ENCODE results near the gene MYH13.

DNA sequence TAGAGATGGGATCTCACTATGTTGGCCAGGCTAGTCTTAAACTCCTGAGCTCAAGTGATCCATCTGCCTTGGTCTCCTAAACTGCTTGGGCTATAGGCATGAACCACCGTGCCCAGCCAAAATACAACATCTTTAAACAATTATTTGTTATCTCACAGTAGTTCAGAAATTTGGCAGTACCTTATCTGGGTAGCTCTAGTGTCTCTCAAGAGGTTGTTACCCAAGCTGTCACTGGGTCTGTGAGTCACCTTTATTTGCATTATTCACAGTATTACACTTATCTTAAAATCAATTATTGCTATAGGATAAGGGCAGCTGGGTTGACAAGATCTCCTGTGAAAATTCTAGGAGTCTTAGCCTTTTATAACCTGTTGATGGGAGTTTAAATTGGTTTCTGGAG lies 110.4 kb downstream of the MYH13 start:
- TF ChIP-seq, protein P1, sequence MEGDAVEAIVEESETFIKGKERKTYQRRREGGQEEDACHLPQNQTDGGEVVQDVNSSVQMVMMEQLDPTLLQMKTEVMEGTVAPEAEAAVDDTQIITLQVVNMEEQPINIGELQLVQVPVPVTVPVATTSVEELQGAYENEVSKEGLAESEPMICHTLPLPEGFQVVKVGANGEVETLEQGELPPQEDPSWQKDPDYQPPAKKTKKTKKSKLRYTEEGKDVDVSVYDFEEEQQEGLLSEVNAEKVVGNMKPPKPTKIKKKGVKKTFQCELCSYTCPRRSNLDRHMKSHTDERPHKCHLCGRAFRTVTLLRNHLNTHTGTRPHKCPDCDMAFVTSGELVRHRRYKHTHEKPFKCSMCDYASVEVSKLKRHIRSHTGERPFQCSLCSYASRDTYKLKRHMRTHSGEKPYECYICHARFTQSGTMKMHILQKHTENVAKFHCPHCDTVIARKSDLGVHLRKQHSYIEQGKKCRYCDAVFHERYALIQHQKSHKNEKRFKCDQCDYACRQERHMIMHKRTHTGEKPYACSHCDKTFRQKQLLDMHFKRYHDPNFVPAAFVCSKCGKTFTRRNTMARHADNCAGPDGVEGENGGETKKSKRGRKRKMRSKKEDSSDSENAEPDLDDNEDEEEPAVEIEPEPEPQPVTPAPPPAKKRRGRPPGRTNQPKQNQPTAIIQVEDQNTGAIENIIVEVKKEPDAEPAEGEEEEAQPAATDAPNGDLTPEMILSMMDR (IDR thresholded peaks at IDR 0.05 in 8 of 11, conservative IDR thresholded peaks at IDR 0.05 in 3 of 11) = no peak
- no peak for TF ChIP-seq POLR2A (IDR thresholded peaks at IDR 0.05)
